ENCODE data around the gene FZD7. TPM values are rescaled to one million over a fixed set of nuclear protein-coding genes. Genes with fewer than 3 reads are reported as not detected.

Gene FZD7
- polyA plus RNA-seq, 1 donor (not counting 4 experiments of a cell fraction or from before 2014, with no cell fraction given): 1.3 TPM

- Histone ChIP-seq H3K27me3 (ENCODE audit: control insufficient read depth, extremely low read depth, insufficient read depth, low read length) (no peaks in the 10 kb centered on the region), H3K9me1 (ENCODE audit: control insufficient read depth, extremely low read depth, insufficient read depth, low read length) (no peaks in the 10 kb centered on the region), H3K4me3 (ENCODE audit: control insufficient read depth in 2 of 3, extremely low read depth in 1 of 3, insufficient read depth in 2 of 3, low read depth in 1 of 3, low read length in 3 of 3) (no peak overlapping the region), H3K4me1 (ENCODE audit: control insufficient read depth, extremely low read depth, insufficient read depth, low read length) (no peaks in the 10 kb centered on the region), H3K27ac (ENCODE audit: control insufficient read depth, insufficient read depth, low read length) (no peak overlapping the region), H3K4me2 (ENCODE audit: control insufficient read depth, extremely low read depth, insufficient read depth, low read depth, low read length) (no peak overlapping the region), H4K20me1 (ENCODE audit: control insufficient read depth, extremely low read depth, insufficient read depth, low read length) (no peaks in the 10 kb centered on the region), H3K9me3 (ENCODE audit: control insufficient read depth, low read depth, low read length) (no peaks in the 10 kb centered on the region), H3K36me3 (ENCODE audit: control insufficient read depth in 2 of 2, extremely low read depth in 1 of 2, insufficient read depth in 2 of 2, low read length in 2 of 2) (no peaks in the 10 kb centered on the region), H2AFZ (ENCODE audit: control insufficient read depth, low read length) (no peak overlapping the region), H3K79me2 (ENCODE audit: control insufficient read depth, insufficient read depth, low read length) (no peaks in the 10 kb centered on the region), H3K9ac (ENCODE audit: control insufficient read depth, extremely low read depth, insufficient read depth, low read length) (no peak overlapping the region)
- TF ChIP-seq CTCF (optimal IDR thresholded peaks at IDR 0.05 in 1 of 3, IDR thresholded peaks at IDR 0.05 in 1 of 3, conservative IDR thresholded peaks at IDR 0.05 in 1 of 3; ENCODE audit: extremely low read depth in 1 of 3, insufficient read depth in 2 of 3, low read length in 3 of 3): peak in 2 of 3 experiments; percentile 39 to 51
- no peak for TF ChIP-seq EZH2 (IDR thresholded peaks at IDR 0.05; ENCODE audit: low read length)
- FAIRE-seq (peak; percentile 32), DNase-seq (ENCODE audit: low read depth, low spot score) (no peak)
- dilution Hi-C loops (cut with MboI; ENCODE audit: extremely low pct_ligation_motif_present, low sequenced_read_pairs): no loop called here
Measured at GRCh38 chr2:202072226-202072625, 38.6 kb downstream of the FZD7 start.

- H4K20me1 ChIP-seq (ENCODE audit: control insufficient read depth, extremely low read depth, insufficient read depth, low read length): no peaks in the 10 kb centered on the region
- H3K4me1 ChIP-seq (ENCODE audit: control insufficient read depth, extremely low read depth, insufficient read depth, low read length): no peaks in the 10 kb centered on the region
- H3K9ac ChIP-seq (ENCODE audit: control insufficient read depth, extremely low read depth, insufficient read depth, low read length): no peak within 1 kb of the TSS
- H3K36me3 ChIP-seq (ENCODE audit: control insufficient read depth in 2 of 2, extremely low read depth in 1 of 2, insufficient read depth in 2 of 2, low read length in 2 of 2): no peaks in the 10 kb centered on the region
- dilution Hi-C loops (cut with MboI; ENCODE audit: extremely low pct_ligation_motif_present, low sequenced_read_pairs): no loop called here
- no peak within 1 kb of the TSS for H2AFZ ChIP-seq (ENCODE audit: control insufficient read depth, low read length)
- no peak within 1 kb of the TSS for H3K27ac ChIP-seq (ENCODE audit: control insufficient read depth, insufficient read depth, low read length)
- H3K9me3 ChIP-seq (ENCODE audit: control insufficient read depth, low read depth, low read length): no peaks in the 10 kb centered on the region
- DNase-seq (ENCODE audit: low read depth, low spot score) (no peak), FAIRE-seq (no peak)
- no peaks in the 10 kb centered on the region for H3K9me1 ChIP-seq (ENCODE audit: control insufficient read depth, extremely low read depth, insufficient read depth, low read length)
- no peak within 1 kb of the TSS for H3K4me2 ChIP-seq (ENCODE audit: control insufficient read depth, extremely low read depth, insufficient read depth, low read depth, low read length)
- TF ChIP-seq EZH2 (IDR thresholded peaks at IDR 0.05; ENCODE audit: low read length) (no peak), CTCF (optimal IDR thresholded peaks at IDR 0.05 in 1 of 3, IDR thresholded peaks at IDR 0.05 in 1 of 3, conservative IDR thresholded peaks at IDR 0.05 in 1 of 3; ENCODE audit: extremely low read depth in 1 of 3, insufficient read depth in 2 of 3, low read length in 3 of 3) (no peak)
- H3K4me3 ChIP-seq (ENCODE audit: control insufficient read depth in 2 of 3, extremely low read depth in 1 of 3, insufficient read depth in 2 of 3, low read depth in 1 of 3, low read length in 3 of 3): no peak within 1 kb of the TSS
- no peaks in the 10 kb centered on the region for H3K79me2 ChIP-seq (ENCODE audit: control insufficient read depth, insufficient read depth, low read length)
- no peaks in the 10 kb centered on the region for H3K27me3 ChIP-seq (ENCODE audit: control insufficient read depth, extremely low read depth, insufficient read depth, low read length)
Measured at GRCh38 chr2:202072737-202073401, 39.2 kb downstream of the FZD7 start, which contains the start of gene KIAA2012. Gene KIAA2012, plus strand, starts transcription at chr2:202073255. Its CDS starts 373 bp downstream, at chr2:202073628.

Data from keratinocyte (primary cell).